Measurements from ENCODE around the gene CPED1.

DNA sequence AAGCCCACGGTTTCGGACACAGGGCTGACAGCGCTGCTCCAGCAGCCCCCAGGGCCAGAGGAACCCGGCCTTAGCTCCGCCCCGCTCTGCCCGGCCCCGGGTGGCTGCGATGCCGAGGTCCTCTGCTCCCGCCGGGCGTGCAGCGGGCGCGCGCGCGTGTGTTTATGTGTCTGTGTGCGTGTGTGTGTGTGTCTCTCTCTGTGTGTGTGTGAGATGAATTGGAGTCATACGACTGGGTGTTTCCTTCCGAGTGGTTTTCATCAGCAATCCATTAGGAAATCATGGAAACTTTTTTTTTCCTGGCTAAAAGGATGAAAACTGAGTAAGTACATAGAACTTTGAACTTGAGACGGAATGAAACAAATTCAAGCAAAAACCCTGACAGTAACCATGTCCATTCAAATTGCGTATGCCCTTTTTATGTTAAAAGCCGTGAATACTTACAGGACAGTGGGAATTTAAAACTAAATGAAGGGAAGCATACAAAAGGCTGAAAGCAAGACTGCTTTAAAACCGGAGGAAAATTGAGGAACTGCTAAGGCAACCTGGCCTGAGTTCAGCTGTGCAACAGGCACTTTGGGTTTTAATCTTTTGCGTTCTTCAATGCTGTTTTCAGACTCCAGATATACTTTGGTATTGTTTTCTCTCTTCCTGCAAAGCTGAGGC is at the start of gene CPED1:
- TF ChIP-seq, protein P1, sequence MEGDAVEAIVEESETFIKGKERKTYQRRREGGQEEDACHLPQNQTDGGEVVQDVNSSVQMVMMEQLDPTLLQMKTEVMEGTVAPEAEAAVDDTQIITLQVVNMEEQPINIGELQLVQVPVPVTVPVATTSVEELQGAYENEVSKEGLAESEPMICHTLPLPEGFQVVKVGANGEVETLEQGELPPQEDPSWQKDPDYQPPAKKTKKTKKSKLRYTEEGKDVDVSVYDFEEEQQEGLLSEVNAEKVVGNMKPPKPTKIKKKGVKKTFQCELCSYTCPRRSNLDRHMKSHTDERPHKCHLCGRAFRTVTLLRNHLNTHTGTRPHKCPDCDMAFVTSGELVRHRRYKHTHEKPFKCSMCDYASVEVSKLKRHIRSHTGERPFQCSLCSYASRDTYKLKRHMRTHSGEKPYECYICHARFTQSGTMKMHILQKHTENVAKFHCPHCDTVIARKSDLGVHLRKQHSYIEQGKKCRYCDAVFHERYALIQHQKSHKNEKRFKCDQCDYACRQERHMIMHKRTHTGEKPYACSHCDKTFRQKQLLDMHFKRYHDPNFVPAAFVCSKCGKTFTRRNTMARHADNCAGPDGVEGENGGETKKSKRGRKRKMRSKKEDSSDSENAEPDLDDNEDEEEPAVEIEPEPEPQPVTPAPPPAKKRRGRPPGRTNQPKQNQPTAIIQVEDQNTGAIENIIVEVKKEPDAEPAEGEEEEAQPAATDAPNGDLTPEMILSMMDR (IDR thresholded peaks at IDR 0.05; ENCODE audit: low read length) = no peak
- no peak for TF ChIP-seq EZH2 (IDR thresholded peaks at IDR 0.05; ENCODE audit: borderline replicate concordance, low read length)

Measured in OCI-LY1 (cell line).